Naive thymus-derived CD4-positive, alpha-beta T cell (primary cell): ENCODE results near the gene SPHK2. TPM values are rescaled to one million over a fixed set of nuclear protein-coding genes. Genes with fewer than 3 reads are reported as not detected.

ENCODE experiments used
- ATAC-seq: fragments of 150-1000 bp; cut with Tn5 transposase; 2 replicates; pipeline ENCODE4 v1.10.0; 2021; ENCODE audit warnings: mild to moderate bottlenecking, moderate library complexity
- CTCF ChIA-PET: fragments of 350-600 bp; sonication (Branson Sonifier 250); formaldehyde crosslinking; loops from one replicate; lab custom pipeline; 2021; ENCODE audit warnings: antibody characterized with exemption; lab: Charles Lee
- POLR2A ChIA-PET: fragments of 350-600 bp; sonication (Branson Sonifier 250); formaldehyde crosslinking; loops from one replicate; lab custom pipeline; 2021; ENCODE audit warnings: antibody characterized with exemption, inconsistent platforms; lab: Charles Lee
- DNase-seq, 9 donors: peaks; one replicate each; pipeline versions ENCODE4 v3.0.0 to v3.0.0-alpha.2; 2020 to 2022; ENCODE audit warnings: mixed read lengths in 1 of 9
- H3K27ac ChIP-seq: one replicate; pipeline ENCODE4 v1.7.0; 2013; ENCODE audit warnings: mild to moderate bottlenecking, low read depth, low read length, moderate library complexity
- H3K27me3 ChIP-seq, 2 donors: one replicate each; pipeline ENCODE4 v1.7.0; 2013; ENCODE audit warnings: low read length in 2 of 2, mild to moderate bottlenecking in 2 of 2, moderate library complexity in 2 of 2; ENCODE audit not compliant: control insufficient read depth in 2 of 2, insufficient read depth in 2 of 2
- H3K36me3 ChIP-seq, 3 experiments: 1 replicate in 2 of 3; 2 replicates in 1 of 3; pipeline ENCODE4 v1.7.0; 2013; ENCODE audit warnings: low read length in 3 of 3, mild to moderate bottlenecking in 3 of 3, moderate library complexity in 1 of 3; ENCODE audit not compliant: insufficient read depth in 3 of 3, control insufficient read depth in 2 of 3
- H3K4me1 ChIP-seq, 2 donors: one replicate each; pipeline ENCODE4 v1.7.0; 2013; ENCODE audit warnings: low read length in 2 of 2, mild to moderate bottlenecking in 2 of 2, moderate library complexity in 1 of 2; ENCODE audit not compliant: control insufficient read depth in 2 of 2, insufficient read depth in 2 of 2
- H3K4me3 ChIP-seq: 2 replicates; pipeline ENCODE4 v1.7.0; 2013; ENCODE audit warnings: mild to moderate bottlenecking, low read length
- H3K9me3 ChIP-seq, 3 experiments: 1 replicate in 2 of 3; 2 replicates in 1 of 3; pipeline ENCODE4 v1.7.0; 2013; ENCODE audit warnings: low read length in 3 of 3; ENCODE audit not compliant: control insufficient read depth in 2 of 3
- H3K27ac Mint-ChIP-seq, 9 donors: one replicate each; pipeline ENCODE4 v1.8.0; 2020 to 2022; ENCODE audit warnings: mixed read lengths in 9 of 9, mild to moderate bottlenecking in 8 of 9, moderate library complexity in 5 of 9, inconsistent platforms in 2 of 9
- H3K27me3 Mint-ChIP-seq, 5 donors: one replicate each; pipeline ENCODE4 v1.8.0; 2021 to 2022; ENCODE audit warnings: mixed read lengths in 5 of 5, mild to moderate bottlenecking in 1 of 5
- H3K36me3 Mint-ChIP-seq, 5 donors: one replicate each; pipeline ENCODE4 v1.8.0; 2020 to 2022; ENCODE audit warnings: mixed read lengths in 5 of 5, mild to moderate bottlenecking in 3 of 5, inconsistent platforms in 1 of 5
- H3K4me1 Mint-ChIP-seq, 7 donors: one replicate each; pipeline ENCODE4 v1.8.0; 2020 to 2022; ENCODE audit warnings: mixed read lengths in 7 of 7, mild to moderate bottlenecking in 3 of 7, inconsistent platforms in 1 of 7
- H3K4me3 Mint-ChIP-seq, 10 donors: one replicate each; pipeline ENCODE4 v1.8.0; 2020 to 2022; ENCODE audit warnings: mild to moderate bottlenecking in 10 of 10, mixed read lengths in 10 of 10, moderate library complexity in 6 of 10, inconsistent platforms in 2 of 10
- H3K9me3 Mint-ChIP-seq, 11 donors: one replicate each; pipeline ENCODE4 v1.8.0; 2020 to 2022; ENCODE audit warnings: mixed read lengths in 11 of 11, mild to moderate bottlenecking in 4 of 11, inconsistent platforms in 1 of 11, moderate library complexity in 1 of 11
- intact Hi-C, 2 donors: fragments of 100-400 bp; cut with micrococcal nuclease; formaldehyde crosslinking; loops; one replicate each; pipeline ENCODE4 v1.15.1; 2023
- polyA plus RNA-seq, 2 donors: library from polyadenylated mRNA; unstranded; fragments of 300-500 nt; fragmentation: Illumina TruSeq; gene quantifications; one replicate each; pipeline ENCODE4 v1.2.3, GENCODE V29; 2021
- total RNA-seq, 6 experiments: library from RNA in 5 of 6; stranded (reverse) in 5 of 6; gene quantifications; 1 replicate in 5 of 6; 2 replicates in 1 of 6; pipeline ENCODE4 v1.2.3 and lab custom pipeline; 2021 to 2026

The SPHK2 gene
- total and polyA plus RNA-seq, 7 experiments from 2014 or later: 11.2 to 34.7 (median 20.7) TPM

- DNase-seq: peak; percentile 51 to 90 (median 86)
- Mint-ChIP-seq H3K4me1 (peaks cover 7 to 16% (median 10%) of the 10 kb centered on the region in 7 donors), H3K36me3 (no peaks in the 10 kb centered on the region), H3K27ac (peak overlapping the region; percentile 17 to 98 (median 94)), H3K9me3 (no peaks in the 10 kb centered on the region), H3K4me3 (peak overlapping the region; percentile 63 to 86 (median 80)), H3K27me3 (peaks cover 0 to 11% (median 0%) of the 10 kb centered on the region in 5 donors)
- Histone ChIP-seq H3K4me1 (peaks cover 6 to 9% of the 10 kb centered on the region in 2 donors), H3K27me3 (no peaks in the 10 kb centered on the region), H3K36me3 (no peaks in the 10 kb centered on the region), H3K9me3 (no peaks in the 10 kb centered on the region), H3K27ac (peak overlapping the region; percentile 72), H3K4me3 (peak overlapping the region; percentile 28)
- ChIA-PET POLR2A (interaction anchor here (0.6 to 1.3 kb wide), 5 partner anchors 16 to 39 kb away, joined by 3 to 4 read pairs (median 4); no protein-coding TSS in a partner anchor), CTCF (interaction anchor here (0.7 to 1.3 kb wide), 2 partner anchors 10 to 12 kb away, joined by 3 read pairs; no protein-coding TSS in a partner anchor)
- ATAC-seq: peak; percentile 95
- intact Hi-C loops: loop anchor here (1.0 to 5.0 kb wide), 6 partner anchors 14 to 76 kb away; partner anchors contain the start of genes CA11 (in 2 of the 2), RPL18 (in 1 of the 2) and SPHK2 (in 1 of the 2)
Observed at GRCh38 chr19:48660852-48661710, 41.8 kb downstream of the SPHK2 start.

GRCh38 chr19:48661711-48662090, 42.4 kb downstream of the SPHK2 start:
- no peaks in the 10 kb centered on the region for H3K36me3 Mint-ChIP-seq
- no peak for ATAC-seq
- intact Hi-C loops: loop anchor here (1.0 to 5.0 kb wide), 6 partner anchors 13 to 76 kb away; partner anchors contain the start of genes CA11 (in 1 of the 2), RPL18 (in 1 of the 2) and SPHK2 (in 1 of the 2)
- H3K4me1 ChIP-seq: peaks cover 6 to 9% of the 10 kb centered on the region in 2 donors
- no peak overlapping the region for H3K27ac Mint-ChIP-seq
- H3K4me1 Mint-ChIP-seq: peaks cover 7 to 16% (median 10%) of the 10 kb centered on the region in 7 donors
- H3K9me3 Mint-ChIP-seq: no peaks in the 10 kb centered on the region
- ChIA-PET CTCF (interaction anchor here (0.7 to 1.3 kb wide), 2 partner anchors 10 to 13 kb away, joined by 3 read pairs; no protein-coding TSS in a partner anchor), POLR2A (interaction anchor here (0.6 to 1.3 kb wide), 5 partner anchors 16 to 39 kb away, joined by 3 to 4 read pairs (median 4); no protein-coding TSS in a partner anchor)
- no peak for DNase-seq
- no peaks in the 10 kb centered on the region for H3K36me3 ChIP-seq
- H3K4me3 Mint-ChIP-seq: no peak overlapping the region
- no peaks in the 10 kb centered on the region for H3K9me3 ChIP-seq
- H3K27me3 ChIP-seq: no peaks in the 10 kb centered on the region
- no peak overlapping the region for H3K27ac ChIP-seq
- H3K27me3 Mint-ChIP-seq: peaks cover 0 to 9% (median 0%) of the 10 kb centered on the region in 5 donors
- no peak overlapping the region for H3K4me3 ChIP-seq

- Mint-ChIP-seq H3K27ac (no peak overlapping the region), H3K9me3 (peaks cover 0 to under 1% (median 0%) of the 10 kb centered on the region in 11 donors), H3K36me3 (no peaks in the 10 kb centered on the region), H3K27me3 (peaks cover 0 to 4% (median 0%) of the 10 kb centered on the region in 5 donors), H3K4me1 (peaks cover 7 to 12% (median 10%) of the 10 kb centered on the region in 7 donors), H3K4me3 (no peak overlapping the region)
- DNase-seq (no peak), ATAC-seq (no peak)
- POLR2A ChIA-PET: no interaction called here
- CTCF ChIA-PET: no interaction called here
- no peaks in the 10 kb centered on the region for H3K36me3 ChIP-seq
- no peak overlapping the region for H3K27ac ChIP-seq
- no peak overlapping the region for H3K4me3 ChIP-seq
- peaks cover 6 to 9% of the 10 kb centered on the region in 2 donors for H3K4me1 ChIP-seq
- H3K9me3 ChIP-seq: no peaks in the 10 kb centered on the region
- intact Hi-C loops: loop anchor here in 1 of 2 donors (5.0 kb wide), 1 partner anchor 74 kb away; no protein-coding TSS in a partner anchor
- no peaks in the 10 kb centered on the region for H3K27me3 ChIP-seq
Observed at GRCh38 chr19:48663667-48664066, 44.4 kb downstream of the SPHK2 start.

- CTCF ChIA-PET: interaction anchor here (0.6 kb wide), 1 partner anchor 10 kb away, joined by 4 read pairs; no protein-coding TSS in a partner anchor
- H3K4me3 ChIP-seq: no peak overlapping the region
- no peaks in the 10 kb centered on the region for H3K36me3 ChIP-seq
Observed at GRCh38 chr19:48664476-48664875, 45.2 kb downstream of the SPHK2 start.

GRCh38 chr19:48665786-48666185, 46.5 kb downstream of the SPHK2 start:
- DNase-seq (no peak), ATAC-seq (no peak)
- no peaks in the 10 kb centered on the region for H3K27me3 Mint-ChIP-seq
- Histone ChIP-seq H3K9me3 (no peaks in the 10 kb centered on the region), H3K4me1 (peaks cover 6 to 7% of the 10 kb centered on the region in 2 donors), H3K27me3 (no peaks in the 10 kb centered on the region), H3K27ac (no peak overlapping the region), H3K4me3 (no peak overlapping the region), H3K36me3 (no peaks in the 10 kb centered on the region)
- peaks cover 0 to 11% (median 0%) of the 10 kb centered on the region in 11 donors for H3K9me3 Mint-ChIP-seq
- no peak overlapping the region for H3K27ac Mint-ChIP-seq
- CTCF ChIA-PET: no interaction called here
- POLR2A ChIA-PET: no interaction called here
- peaks cover 0 to 5% (median 0%) of the 10 kb centered on the region in 5 donors for H3K36me3 Mint-ChIP-seq
- no peak overlapping the region for H3K4me3 Mint-ChIP-seq
- intact Hi-C loops: no loop called here
- H3K4me1 Mint-ChIP-seq: peaks cover 5 to 12% (median 6%) of the 10 kb centered on the region in 7 donors

More at GRCh38 chr19:48664476-48664875, 45.2 kb downstream of the SPHK2 start:
- no peak overlapping the region for H3K4me3 Mint-ChIP-seq
- Histone ChIP-seq H3K27me3 (no peaks in the 10 kb centered on the region), H3K27ac (no peak overlapping the region), H3K4me1 (peaks cover 6 to 9% of the 10 kb centered on the region in 2 donors), H3K9me3 (no peaks in the 10 kb centered on the region)
- DNase-seq: no peak
- ATAC-seq: no peak
- intact Hi-C loops: loop anchor here in 1 of 2 donors (5.0 kb wide), 1 partner anchor 73 kb away; no protein-coding TSS in a partner anchor
- H3K9me3 Mint-ChIP-seq: peaks cover 0 to 6% (median 0%) of the 10 kb centered on the region in 11 donors
- no peaks in the 10 kb centered on the region for H3K27me3 Mint-ChIP-seq
- no peak overlapping the region for H3K27ac Mint-ChIP-seq
- POLR2A ChIA-PET: interaction anchor here (0.5 kb wide), 1 partner anchor 19 kb away, joined by 3 read pairs; no protein-coding TSS in a partner anchor
- peaks cover 0 to under 1% (median 0%) of the 10 kb centered on the region in 5 donors for H3K36me3 Mint-ChIP-seq
- H3K4me1 Mint-ChIP-seq: peaks cover 7 to 12% (median 8%) of the 10 kb centered on the region in 7 donors

- peaks cover 0 to 11% (median 0%) of the 10 kb centered on the region in 11 donors for H3K9me3 Mint-ChIP-seq
Observed at GRCh38 chr19:48668332-48668731, 49.0 kb downstream of the SPHK2 start.

More at GRCh38 chr19:48668332-48668731, 49.0 kb downstream of the SPHK2 start:
- H3K9me3 ChIP-seq: no peaks in the 10 kb centered on the region
- intact Hi-C loops: no loop called here
- ChIA-PET CTCF (no interaction called here), POLR2A (no interaction called here)
- no peak overlapping the region for H3K27ac Mint-ChIP-seq
- H3K4me1 Mint-ChIP-seq: peaks cover 0 to 5% (median 0%) of the 10 kb centered on the region in 7 donors
- H3K4me1 ChIP-seq: no peaks in the 10 kb centered on the region
- ATAC-seq (no peak), DNase-seq (no peak)
- no peak overlapping the region for H3K4me3 Mint-ChIP-seq
- H3K36me3 ChIP-seq: no peaks in the 10 kb centered on the region
- peaks cover 0 to 5% (median 0%) of the 10 kb centered on the region in 5 donors for H3K36me3 Mint-ChIP-seq
- H3K27me3 Mint-ChIP-seq: no peaks in the 10 kb centered on the region
- H3K27me3 ChIP-seq: no peaks in the 10 kb centered on the region
- H3K27ac ChIP-seq: no peak overlapping the region
- H3K4me3 ChIP-seq: no peak overlapping the region
